Suppressor macrophage (primary cell): ENCODE results near the gene EYA4.

Experiments
- DNase-seq, 4 experiments: peaks; one replicate each; pipeline ENCODE4 v3.0.0-alpha.2; 2020 to 2022

The EYA4 gene

DNA sequence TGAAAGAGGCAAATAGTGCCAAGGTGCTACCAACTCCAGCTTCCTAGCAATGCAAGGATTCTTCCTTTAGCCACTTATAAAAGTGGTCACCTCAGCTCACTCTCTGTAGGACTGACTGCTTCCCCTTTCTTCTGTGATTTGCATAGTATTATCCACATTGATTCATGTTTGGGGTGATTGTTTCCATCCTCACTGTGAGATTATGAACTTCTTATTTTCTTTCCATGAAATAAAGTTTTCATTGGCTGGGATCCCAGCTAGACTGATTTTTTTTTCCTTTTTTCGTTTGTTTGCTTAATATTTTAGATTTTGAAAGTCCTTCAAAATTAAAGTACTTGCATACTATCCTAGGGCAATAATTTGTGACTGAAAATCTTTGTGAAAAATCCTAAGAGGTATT, 50.5 kb downstream of the EYA4 start:
- DNase-seq = no peak

DNA sequence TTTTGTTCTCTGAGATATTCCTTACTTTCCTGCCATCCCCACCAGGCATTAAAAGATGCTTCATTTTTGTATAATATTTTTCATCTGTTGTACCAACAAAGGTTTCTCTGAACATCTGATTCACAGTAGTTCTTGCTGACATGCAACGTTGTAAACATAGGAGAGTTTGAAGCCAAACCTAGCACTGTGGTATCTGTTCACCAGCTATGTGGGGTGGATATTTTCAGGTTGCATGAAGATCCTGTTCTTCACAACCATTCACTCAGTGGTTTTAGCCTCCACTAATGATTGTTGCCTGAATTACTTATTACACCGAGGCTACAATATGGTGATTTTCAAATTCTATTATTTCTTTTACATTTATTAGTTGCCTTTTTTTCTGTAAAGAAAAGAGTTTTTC, 56.5 kb downstream of the EYA4 start:
- no peak for DNase-seq

DNA sequence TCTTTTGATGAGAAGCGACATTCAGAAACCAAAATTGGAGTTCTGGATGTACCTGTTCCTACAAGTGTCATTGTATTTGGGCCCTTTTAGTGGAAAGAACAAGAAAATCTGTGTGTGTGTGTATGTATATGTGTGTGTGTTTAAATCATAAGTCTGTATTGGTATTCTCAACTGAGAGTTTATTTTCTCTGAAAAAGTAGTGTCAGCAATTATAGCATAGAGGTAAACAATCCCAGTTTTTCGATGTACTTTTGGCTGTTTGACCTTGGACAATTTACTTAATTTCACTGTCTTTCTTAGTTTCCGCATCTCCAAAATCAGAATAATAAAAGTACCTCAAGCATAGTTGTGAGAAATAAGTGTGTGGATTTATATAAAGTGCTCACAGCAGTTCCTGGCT, 57.2 kb downstream of the EYA4 start:
- no peak for DNase-seq

DNA sequence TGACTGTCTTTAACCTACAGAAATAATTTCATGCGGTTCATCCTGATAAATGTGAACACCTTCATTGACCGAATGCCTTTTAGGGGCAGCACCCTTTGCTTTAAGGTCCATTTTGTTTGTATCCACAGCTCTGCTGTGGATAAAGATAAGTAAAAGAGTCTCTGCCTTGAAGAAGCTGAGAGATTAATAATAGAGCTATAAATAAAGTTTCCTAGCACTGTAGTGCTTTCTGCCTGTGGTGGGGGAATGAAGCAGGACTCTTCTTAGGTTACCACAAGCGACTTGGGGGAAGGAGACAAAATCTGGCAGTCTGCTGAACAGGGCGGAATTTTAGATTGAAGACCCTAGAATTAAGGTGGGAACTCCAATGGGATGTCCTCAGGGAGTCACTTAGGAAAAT, 57.6 kb downstream of the EYA4 start:
- no peak for DNase-seq

DNA sequence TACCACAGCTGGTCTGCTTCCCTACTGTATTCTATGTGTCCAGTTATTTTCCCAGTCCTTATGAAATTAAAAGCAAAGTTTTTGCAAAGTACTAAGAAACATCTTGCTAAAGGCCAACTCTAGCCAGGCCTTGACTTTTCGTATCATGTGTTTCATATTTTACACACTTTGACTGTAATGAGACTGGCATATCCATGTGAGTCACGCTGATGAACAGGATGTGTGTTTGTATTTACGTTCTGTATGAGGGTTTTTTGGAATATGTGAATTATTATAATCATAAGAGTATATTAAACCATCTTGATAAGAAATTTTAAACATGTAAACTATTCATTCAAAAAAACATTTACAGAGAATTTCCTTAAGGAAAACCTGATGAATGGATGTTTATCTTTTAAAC, 59.7 kb downstream of the EYA4 start:
- DNase-seq = no peak

DNA sequence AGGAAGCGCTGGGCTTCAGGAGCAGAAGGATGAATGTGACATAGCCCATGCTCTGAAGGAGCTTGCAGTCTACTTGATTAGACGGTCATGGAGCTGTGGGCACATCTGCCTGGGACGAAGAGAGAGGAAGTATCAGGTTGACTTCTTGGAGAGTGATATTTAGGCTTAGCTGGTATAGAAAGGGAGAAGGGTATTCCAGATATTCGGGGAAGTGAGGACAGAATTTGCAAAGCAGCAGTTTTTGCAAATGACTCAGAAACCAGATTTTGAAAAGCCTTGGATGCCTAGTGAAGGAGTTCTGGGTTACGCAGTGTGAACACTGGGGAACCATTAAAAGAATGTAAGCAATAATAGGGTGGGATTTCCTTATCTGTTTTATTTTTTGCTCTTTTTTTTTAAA, 60.7 kb downstream of the EYA4 start:
- DNase-seq = no peak

DNA sequence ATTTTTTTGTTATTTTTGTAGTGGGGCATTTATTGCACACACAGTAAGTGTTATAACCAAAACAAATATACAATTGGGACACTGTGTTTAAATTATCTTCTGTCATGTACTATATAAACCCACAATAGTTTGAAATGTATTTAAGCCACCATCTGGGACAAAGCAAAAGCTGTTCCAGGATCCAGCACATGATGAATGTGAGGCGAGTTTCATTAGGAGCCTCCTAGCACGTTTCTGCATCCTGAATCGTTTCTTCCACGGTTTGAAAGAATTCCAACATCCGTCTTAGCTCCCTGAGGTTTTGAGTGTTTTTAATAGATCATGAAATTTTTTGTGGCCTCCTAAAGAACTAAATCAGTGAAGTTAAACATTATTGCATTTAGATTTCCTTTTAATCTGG, 65.8 kb downstream of the EYA4 start:
- no peak for DNase-seq

DNA sequence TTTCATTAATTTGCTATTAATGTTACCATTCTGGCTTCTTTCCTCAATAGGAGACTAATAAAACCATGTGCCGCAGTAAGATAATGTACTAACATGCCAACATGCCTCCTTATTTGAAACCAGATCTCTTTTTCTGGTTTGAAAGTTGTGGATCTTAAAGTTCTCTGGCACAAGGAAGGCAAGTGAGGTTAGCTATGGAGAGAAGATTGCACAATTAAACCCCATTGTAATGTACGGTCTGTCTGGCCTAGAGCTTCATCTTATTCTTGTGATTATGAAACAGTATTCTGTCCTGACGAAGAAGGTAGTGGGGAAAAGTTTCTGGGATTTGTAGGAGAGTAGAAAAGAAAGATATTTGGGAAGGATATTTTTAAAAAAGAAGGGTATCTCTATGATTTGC, 68.4 kb downstream of the EYA4 start:
- no peak for DNase-seq

DNA sequence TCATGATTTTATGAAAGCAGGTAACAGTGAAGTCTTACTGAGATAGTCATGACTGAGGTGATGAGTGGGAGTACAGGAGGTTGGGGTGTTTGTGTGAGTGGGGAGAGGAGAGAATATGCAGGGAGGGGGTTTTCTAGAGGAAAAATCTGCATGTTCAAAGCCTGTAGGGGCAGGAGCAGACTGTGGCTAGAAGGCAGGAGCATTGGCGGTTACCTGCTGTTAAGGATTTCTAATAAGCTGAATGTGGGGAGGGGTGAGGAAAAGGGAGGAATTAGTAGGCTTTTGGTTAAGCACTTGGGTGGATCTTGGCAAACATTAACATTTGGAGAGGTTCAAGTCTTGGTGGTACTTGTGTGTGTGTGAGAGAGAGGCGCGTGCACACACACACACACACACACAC, 70.8 kb downstream of the EYA4 start:
- DNase-seq = no peak

DNA sequence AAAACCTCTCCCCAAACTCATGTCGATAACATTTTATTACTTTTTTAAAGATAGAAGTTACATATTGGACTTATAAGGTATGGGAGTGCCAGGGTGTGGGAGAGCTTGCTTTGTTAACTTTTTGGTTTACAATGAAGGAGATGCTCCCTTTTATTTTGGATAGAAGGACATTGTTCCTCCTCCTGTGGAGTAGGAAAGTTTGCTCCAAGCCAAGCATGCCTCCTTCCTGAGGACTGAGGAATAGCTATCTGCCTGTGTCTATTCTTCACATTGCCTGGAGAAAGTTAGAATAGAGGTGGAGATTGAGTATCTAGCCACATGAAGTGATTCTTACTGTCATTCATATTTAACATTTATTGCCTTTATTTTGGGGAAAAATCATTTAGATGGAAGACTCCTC, 71.9 kb downstream of the EYA4 start:
- DNase-seq = no peak

DNA sequence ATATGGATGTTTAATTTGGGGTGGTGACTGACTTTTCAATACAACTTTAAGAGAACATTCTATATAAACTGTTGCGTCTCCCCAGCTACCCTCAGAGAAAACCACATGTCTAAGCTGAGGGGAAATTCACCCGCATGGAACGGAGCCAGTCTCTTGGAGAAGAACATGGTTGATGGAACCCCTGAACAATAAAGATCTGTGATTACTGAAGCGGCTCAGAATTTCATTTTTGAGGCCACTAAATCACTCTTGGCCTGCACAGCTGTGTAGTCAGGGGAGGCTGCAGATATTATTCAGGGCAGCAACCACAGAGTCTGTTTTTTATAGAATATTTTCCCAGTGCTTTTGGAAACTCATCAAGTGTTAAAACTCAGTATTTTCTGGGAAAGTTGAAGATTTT, 73.8 kb downstream of the EYA4 start:
- DNase-seq = no peak

DNA sequence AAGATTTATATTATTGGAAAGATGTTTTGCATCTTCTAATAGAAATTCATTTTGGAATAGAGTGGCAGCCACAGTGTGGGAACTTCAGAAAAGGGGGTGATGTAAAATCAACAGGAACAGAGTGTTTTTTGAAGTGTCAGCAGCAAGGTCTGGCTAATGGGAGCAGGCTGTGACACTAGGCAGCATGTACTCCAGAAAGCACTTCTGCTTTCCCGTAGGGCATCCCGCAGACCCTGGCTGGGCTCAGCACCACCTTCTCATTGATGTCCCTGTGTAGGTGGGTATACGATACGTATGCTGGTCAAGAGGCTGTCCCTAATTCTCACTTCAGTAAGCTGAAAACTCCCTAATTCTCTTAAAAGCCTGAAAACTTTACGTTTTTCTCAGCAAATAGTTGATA, 74.7 kb downstream of the EYA4 start:
- DNase-seq = no peak

DNA sequence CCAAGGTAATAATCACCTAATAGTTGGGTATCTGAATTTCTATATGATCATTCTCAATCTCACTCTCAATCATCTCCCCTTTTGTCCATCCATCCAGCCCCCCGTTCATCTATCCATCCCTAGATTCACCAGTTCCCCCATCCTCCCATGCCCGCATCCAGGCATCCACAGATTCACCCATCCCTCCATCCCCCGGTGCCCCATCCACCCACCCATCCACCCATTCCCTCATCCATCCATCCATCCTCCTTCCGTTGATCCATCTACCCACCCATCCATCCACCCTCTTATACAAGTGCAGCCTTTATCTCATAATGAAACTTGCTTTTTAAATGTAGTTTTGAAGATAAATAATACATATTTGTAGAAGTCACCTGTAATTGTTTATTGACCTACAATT, 76.5 kb downstream of the EYA4 start:
- no peak for DNase-seq

DNA sequence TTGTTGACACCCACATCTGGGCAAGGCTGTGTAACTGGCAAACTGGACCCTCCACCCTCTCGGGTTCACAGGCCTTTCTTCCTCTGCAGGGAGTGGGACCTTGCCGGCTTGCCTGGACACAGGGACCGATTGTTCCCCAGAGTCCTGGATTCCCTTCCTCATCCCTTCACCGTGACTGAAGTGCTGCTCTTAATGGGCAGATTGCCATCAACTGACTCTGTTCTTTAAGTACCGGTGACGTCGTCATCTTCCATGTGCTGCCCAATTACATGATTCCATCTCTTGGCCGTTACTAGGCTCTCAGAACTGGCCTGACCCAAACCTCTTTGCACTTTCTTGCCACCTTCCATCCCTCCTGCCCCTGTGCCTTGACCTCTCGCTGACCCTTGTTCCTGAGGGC, 85.4 kb downstream of the EYA4 start:
- no peak for DNase-seq

DNA sequence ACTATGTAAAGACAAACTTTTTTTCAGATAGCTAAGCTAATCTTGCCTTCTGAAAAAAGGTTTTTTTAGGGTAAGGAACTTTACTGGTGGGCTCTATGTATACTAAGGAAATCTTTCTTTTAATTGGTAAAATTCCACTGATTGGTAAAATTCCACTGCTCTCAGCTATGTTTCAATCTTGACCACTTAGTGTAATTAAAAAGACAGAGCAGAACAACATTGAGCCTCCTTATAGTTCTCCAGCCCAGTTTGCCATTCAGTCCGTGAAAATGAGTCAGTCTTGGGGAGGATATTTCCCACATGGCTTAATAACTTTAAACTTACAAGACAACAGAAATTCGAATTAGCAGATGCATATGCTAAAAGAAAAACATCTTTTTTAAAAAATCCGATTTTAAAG, 92.7 kb downstream of the EYA4 start:
- DNase-seq = no peak

DNA sequence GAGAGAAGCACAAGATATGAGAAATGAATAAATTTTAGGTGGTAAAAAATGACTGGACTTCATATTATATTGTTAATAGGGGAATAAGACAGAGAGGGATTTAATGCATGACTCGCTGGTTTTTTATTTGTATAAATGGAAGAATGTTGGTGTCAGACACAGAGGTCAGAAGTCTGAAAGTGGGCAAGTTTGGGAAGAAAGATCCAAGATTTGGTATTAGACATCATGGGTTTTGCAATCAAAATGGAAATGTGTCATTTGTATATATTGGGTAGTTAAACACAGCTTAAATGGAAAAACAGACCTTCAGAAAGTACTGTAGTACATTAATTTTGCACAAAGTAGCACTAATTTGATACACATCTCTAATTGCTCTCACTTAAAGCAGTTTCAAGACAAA, 96.2 kb downstream of the EYA4 start:
- no peak for DNase-seq

DNA sequence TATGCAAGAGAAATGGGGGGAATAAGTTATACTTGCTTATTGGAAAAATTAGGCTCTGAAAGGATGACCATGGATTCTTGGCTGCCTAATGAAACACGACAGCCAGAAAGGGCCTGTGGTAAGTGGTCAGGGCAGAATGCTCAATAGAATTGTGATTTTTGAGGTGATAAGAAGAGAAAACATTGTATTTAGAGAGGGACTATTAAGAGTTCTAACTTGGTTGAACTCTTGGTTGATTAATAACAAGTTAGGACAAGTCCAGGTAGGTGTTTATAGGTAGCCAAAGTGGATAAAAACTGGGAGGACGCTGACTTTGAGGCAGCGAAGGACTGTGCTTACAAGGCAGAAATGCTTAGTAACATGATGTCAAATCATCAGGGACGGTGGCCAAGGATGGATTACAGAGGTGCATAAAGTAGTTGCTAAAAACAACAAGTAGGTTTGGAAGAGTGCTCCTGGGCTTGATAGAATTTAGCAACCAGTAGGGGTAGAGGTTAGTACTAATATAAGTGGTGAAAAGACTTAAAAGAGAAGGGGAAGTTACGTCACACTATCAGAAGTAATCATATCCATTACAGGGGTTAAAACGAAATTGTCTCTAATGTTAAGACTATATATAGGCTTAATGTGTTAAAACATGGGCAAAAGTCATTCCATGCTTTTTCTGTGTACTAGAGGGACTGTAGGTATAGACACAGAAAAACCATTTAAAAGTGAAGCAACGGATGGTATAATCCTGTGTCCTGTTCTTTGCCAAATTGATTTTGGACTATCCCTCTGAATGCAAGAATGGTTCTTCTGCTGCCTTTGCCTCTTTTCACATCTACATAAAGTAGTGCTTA, 98.6 kb downstream of the EYA4 start:
- DNase-seq = no peak

DNA sequence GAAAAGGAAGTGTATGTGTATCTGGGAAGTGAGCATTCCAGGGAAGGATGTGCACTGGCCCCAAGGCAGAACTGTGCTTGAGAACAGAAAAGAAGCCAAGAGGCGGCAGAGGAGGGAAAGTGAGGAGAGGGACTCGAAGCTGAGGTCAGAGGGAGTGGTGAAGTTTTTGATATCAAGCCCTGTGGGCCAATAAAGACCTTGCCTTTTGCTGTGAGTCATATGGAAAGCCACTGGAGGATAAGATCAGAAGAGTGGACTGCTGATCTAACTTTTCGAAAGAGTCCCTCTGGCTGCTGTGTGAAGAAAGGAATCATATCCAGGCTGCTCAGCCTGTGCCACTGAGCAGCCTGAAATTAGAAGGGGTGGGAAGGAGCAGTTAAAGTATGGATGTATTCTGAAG, 99.4 kb downstream of the EYA4 start:
- no peak for DNase-seq

DNA sequence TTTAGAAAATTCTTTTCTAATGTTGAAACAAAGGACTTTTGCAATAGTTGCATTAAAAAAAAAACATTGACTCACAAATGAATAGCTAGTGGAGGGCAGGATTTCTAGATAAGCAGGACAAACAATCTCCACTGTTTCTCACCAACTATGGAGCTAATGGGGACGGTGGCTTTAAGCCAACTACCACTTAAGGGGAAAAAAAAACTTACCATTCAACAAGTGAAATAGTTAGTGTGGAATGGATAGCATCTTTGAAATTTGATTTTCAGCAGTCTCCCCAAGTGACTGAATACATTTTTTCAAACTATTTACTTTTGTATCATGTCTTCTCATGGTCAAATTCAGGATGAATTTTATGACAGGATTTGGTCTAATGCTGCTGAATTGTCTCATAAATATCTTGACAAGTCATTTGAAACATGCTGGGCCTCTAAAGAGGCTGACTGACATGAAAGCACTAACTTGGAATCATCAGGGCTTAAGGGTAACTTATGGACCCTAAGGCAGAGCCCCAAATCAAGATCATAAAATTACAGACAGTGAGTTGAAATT, 100.5 kb downstream of the EYA4 start:
- no peak for DNase-seq

DNA sequence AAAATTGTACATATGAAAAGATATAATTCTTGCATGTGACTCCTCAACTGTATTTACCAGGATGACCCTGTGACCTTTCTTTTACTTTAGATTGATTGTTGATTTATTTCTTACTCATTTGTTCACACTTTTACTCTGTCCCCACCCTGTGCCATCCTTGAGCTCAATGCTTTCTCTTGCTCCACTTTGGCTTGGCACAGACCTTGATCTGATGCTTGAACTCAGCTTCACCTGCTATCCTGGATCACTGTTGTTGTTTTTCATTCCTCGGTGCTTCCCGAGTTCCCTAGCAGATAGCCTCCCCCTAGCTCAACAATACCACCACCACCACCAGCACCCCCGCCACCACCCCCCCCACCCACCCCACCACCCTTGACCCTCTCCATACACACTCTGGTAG, 102.1 kb downstream of the EYA4 start:
- no peak for DNase-seq

DNA sequence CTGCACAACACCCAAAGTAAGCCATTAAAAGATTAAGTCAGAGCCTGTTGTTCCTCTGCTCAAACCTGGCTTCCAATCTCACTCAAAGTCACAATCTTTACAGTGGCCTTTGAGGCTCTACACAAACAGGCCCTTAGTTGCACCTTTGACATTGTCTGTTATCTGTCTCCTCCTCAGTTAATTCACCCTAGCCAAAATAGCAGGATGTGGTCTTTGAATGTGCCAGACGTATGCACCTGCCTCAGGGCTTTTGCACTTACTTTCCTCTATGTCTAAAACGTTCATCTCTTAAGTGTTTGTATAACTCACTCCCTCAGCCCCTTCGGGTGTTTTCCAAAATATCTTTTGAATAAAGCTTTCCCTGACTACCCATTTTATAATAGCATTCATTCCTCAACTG, 107.7 kb downstream of the EYA4 start:
- no peak for DNase-seq

DNA sequence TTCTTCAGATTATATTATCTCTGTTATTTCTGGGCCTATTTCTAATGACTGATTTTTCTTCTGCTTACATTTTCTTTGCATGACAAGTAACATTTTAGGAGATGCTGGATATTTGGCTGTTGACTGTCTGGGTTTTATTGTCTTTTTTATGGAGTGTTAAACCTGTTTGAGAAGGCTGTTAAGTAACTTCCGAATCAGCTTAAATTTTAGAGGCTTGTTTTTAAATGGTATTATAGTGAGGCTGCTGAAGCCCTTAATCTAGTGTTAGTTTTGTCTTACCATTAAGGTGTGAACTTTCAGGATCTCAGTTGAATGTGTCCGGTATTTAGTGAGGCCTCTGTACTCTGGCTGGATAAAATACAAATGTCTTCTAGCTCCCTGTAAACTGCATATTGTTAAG, 109.8 kb downstream of the EYA4 start:
- DNase-seq = no peak

DNA sequence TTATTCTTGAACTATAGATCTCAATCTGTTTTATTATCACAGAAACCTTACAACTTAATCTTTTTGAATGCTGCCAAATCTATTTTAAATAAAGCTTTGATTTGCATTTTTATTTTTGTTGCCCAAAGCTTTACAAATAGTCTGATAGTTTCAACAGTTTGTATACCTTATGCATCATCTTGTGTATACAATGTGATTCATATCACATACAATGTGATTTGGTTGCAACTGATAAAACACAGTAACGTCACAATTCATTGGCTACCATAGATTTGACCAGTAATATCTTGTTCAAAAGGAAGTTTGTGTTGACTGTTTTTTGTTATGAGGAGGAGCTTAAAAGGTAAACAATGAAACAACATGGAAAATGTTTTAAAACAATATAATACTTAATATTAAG, 110.9 kb downstream of the EYA4 start:
- no peak for DNase-seq

DNA sequence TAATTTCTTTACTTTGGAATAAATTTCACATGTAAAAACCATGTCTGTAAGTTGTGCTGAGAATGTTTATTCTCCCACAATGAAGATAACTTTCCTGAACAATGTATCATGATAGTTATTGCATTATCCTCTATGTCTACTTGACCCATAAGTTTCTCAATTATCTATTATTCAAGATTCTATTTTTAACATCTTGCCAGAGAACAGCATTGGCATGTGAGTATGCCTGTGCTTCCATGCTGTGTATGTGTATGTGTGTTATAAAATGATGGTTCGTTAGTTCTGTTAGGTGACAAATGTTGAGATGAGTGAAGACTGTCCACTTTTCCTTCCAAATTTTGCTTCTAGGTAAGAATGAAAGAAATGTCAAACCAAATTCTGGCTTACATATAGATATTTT, 111.9 kb downstream of the EYA4 start:
- DNase-seq = no peak

DNA sequence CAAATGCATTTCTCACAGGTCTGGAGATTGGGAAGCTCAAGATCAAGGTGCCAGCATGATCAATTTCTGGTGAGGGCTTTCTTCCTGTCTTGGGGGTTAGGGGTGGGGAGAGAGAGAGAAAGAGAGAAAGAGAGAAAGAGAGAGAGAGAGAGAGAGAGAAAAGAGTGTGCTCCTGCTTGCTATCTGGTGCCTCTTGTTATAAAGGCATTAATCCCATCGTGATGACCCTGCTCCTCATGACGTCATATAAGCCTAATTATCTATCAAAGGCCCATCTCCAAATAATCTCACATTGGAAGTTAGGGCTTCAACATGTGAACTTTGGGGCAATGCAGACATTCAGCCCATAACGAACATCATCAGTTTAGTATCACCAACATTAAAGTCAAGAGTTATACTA, 114.8 kb downstream of the EYA4 start:
- DNase-seq = no peak
